HTR-8/SVneo (cell line): Measurements from ENCODE around the gene EN2.

Source experiments
- DNase-seq: peaks from one replicate; pipeline ENCODE4 v3.0.0; 2011; ENCODE audit warnings: low spot score, mixed read lengths; ENCODE audit not compliant: insufficient read length
- FAIRE-seq: peaks from 2 replicates; lab custom pipeline; 2011; peaks lifted over from hg19 to GRCh38; lab: Jason Lieb, UNC

EN2 gene

GRCh38 chr7:155497149-155497901 lies 39.4 kb downstream of the EN2 start:
- DNase-seq (no peak), FAIRE-seq (no peak)

- DNase-seq (no peak), FAIRE-seq (no peak)
Observed at GRCh38 chr7:155505422-155505793, 47.5 kb downstream of the EN2 start.

- DNase-seq = no peak
- no peak for FAIRE-seq
Observed at GRCh38 chr7:155506854-155507337, 49.0 kb downstream of the EN2 start.

- no peak for FAIRE-seq
- no peak for DNase-seq
Observed at GRCh38 chr7:155507576-155507975, 49.6 kb downstream of the EN2 start.

GRCh38 chr7:155508376-155509358 lies 50.7 kb downstream of the EN2 start:
- FAIRE-seq = no peak
- no peak for DNase-seq

- FAIRE-seq = no peak
- DNase-seq = no peak
Observed at GRCh38 chr7:155509359-155509724, 51.4 kb downstream of the EN2 start.

- FAIRE-seq (no peak), DNase-seq (no peak)
Observed at GRCh38 chr7:155509725-155510551, 52.0 kb downstream of the EN2 start.

- DNase-seq (no peak), FAIRE-seq (no peak)
Observed at GRCh38 chr7:155510975-155511701, 53.2 kb downstream of the EN2 start.

GRCh38 chr7:155511702-155511996 lies 53.7 kb downstream of the EN2 start:
- DNase-seq (no peak), FAIRE-seq (no peak)

GRCh38 chr7:155512246-155512887 lies 54.4 kb downstream of the EN2 start:
- DNase-seq (no peak), FAIRE-seq (no peak)

- DNase-seq = no peak
Observed at GRCh38 chr7:155513543-155514285, 55.8 kb downstream of the EN2 start.

GRCh38 chr7:155514296-155514695 lies 56.4 kb downstream of the EN2 start:
- no peak for DNase-seq
- no peak for FAIRE-seq

More at GRCh38 chr7:155513543-155514285, 55.8 kb downstream of the EN2 start:
- no peak for FAIRE-seq
